Measurements from ENCODE around the gene KRTAP4-5. TPM values are rescaled to one million over a fixed set of nuclear protein-coding genes. Genes with fewer than 3 reads are reported as not detected.

The KRTAP4-5 gene
- total RNA-seq, 6 donors from 2014 or later: not detected

Small RNAs within 50 kb of the gene (small RNA-seq; reads per million reads assigned to genes)
- 0 reads per million in 4 donors for gene KRTAP4-17P

Other genes with a start within 250 kb of the KRTAP4-5 start
- gene KRT23, start 212.2 kb downstream of the KRTAP4-5 start, total RNA-seq: 10 to 100 TPM in 1 of 6 donors, 1 to 10 TPM in 4, under 1 TPM in 1; 0.49 to 10.7 (median 3.1) TPM
- not detected for gene KRT39, start 182.9 kb downstream of the KRTAP4-5 start, total RNA-seq
- under 1 TPM in 1 of 6 donors, not detected in 5; 0.24 TPM for gene KRT40, start 165.5 kb downstream of the KRTAP4-5 start, total RNA-seq
- not detected for gene KRTAP3-3, start 155.7 kb downstream of the KRTAP4-5 start, total RNA-seq
- gene KRTAP3-2, start 149.9 kb downstream of the KRTAP4-5 start, total RNA-seq: not detected
- gene KRTAP3-1, start 140.7 kb downstream of the KRTAP4-5 start, total RNA-seq: not detected
- not detected for gene KRTAP1-5, start 122.6 kb downstream of the KRTAP4-5 start, total RNA-seq
- gene KRTAP1-4, start 119.6 kb downstream of the KRTAP4-5 start, total RNA-seq: not detected
- not detected for gene KRTAP1-3, start 115.0 kb downstream of the KRTAP4-5 start, total RNA-seq
- not detected for gene KRTAP1-1, start 108.4 kb downstream of the KRTAP4-5 start, total RNA-seq
- not detected for gene KRTAP2-1, start 102.5 kb downstream of the KRTAP4-5 start, total RNA-seq
- gene KRTAP2-2, start 94.6 kb downstream of the KRTAP4-5 start, total RNA-seq: not detected
- gene KRTAP2-3, start 89.7 kb downstream of the KRTAP4-5 start, total RNA-seq: not detected
- not detected for gene KRTAP2-4, start 83.9 kb downstream of the KRTAP4-5 start, total RNA-seq
- gene KRTAP4-7, start 65.7 kb downstream of the KRTAP4-5 start, total RNA-seq: not detected
- not detected for gene KRTAP4-8, start 51.7 kb downstream of the KRTAP4-5 start, total RNA-seq
- gene KRTAP4-16, start 47.6 kb downstream of the KRTAP4-5 start, total RNA-seq: not detected
- gene KRTAP4-9, start 44.4 kb downstream of the KRTAP4-5 start, total RNA-seq: not detected
- gene KRTAP4-11, start 31.5 kb downstream of the KRTAP4-5 start, total RNA-seq: not detected
- not detected for gene KRTAP4-12, start 25.6 kb downstream of the KRTAP4-5 start, total RNA-seq
- gene KRTAP4-6, start 9.3 kb downstream of the KRTAP4-5 start, total RNA-seq: not detected
- not detected for gene KRTAP4-4, start 10.9 kb upstream of the KRTAP4-5 start, total RNA-seq
- gene KRTAP4-3, start 18.4 kb upstream of the KRTAP4-5 start, total RNA-seq: not detected
- gene KRTAP4-2, start 28.4 kb upstream of the KRTAP4-5 start, total RNA-seq: not detected
- gene KRTAP4-1, start 35.1 kb upstream of the KRTAP4-5 start, total RNA-seq: not detected
- not detected for gene KRTAP9-1, start 40.1 kb upstream of the KRTAP4-5 start, total RNA-seq
- gene KRTAP9-2, start 76.8 kb upstream of the KRTAP4-5 start, total RNA-seq: not detected
- gene KRTAP9-3, start 82.6 kb upstream of the KRTAP4-5 start, total RNA-seq: not detected
- not detected for gene KRTAP9-8, start 88.2 kb upstream of the KRTAP4-5 start, total RNA-seq
- gene KRTAP9-4, start 99.9 kb upstream of the KRTAP4-5 start, total RNA-seq: not detected
- gene KRTAP9-9, start 105.6 kb upstream of the KRTAP4-5 start, total RNA-seq: not detected
- gene KRTAP9-6, start 115.6 kb upstream of the KRTAP4-5 start, total RNA-seq: not detected
- gene KRTAP9-7, start 125.9 kb upstream of the KRTAP4-5 start, total RNA-seq: not detected
- gene KRTAP29-1, start 153.0 kb upstream of the KRTAP4-5 start, total RNA-seq: not detected
- not detected for gene KRTAP16-1, start 159.5 kb upstream of the KRTAP4-5 start, total RNA-seq
- not detected for gene KRTAP17-1, start 165.9 kb upstream of the KRTAP4-5 start, total RNA-seq
- gene KRT33A, start 201.0 kb upstream of the KRTAP4-5 start, total RNA-seq: not detected
- gene KRT33B, start 220.0 kb upstream of the KRTAP4-5 start, total RNA-seq: not detected
- not detected for gene KRT34, start 232.5 kb upstream of the KRTAP4-5 start, total RNA-seq
- gene KRT31, start 247.8 kb upstream of the KRTAP4-5 start, total RNA-seq: not detected